GM12874 (cell line): Measurements from ENCODE around the gene ZDHHC3.

Source experiments
- CTCF ChIP-seq: IDR thresholded peaks from 2 replicates; pipeline ENCODE4 v1.5.1; 2011; ENCODE audit warnings: low read depth, mild to moderate bottlenecking, control low read depth, low read length, moderate library complexity; ENCODE audit not compliant: insufficient read depth

Gene ZDHHC3

GRCh38 chr3:44970926-44971490, 5.0 kb downstream of the ZDHHC3 start:
- TF ChIP-seq CTCF, result no peak

- TF ChIP-seq CTCF, result no peak
Observed at GRCh38 chr3:44969828-44970179, 6.2 kb downstream of the ZDHHC3 start.

GRCh38 chr3:44969154-44969827, 6.7 kb downstream of the ZDHHC3 start:
- TF ChIP-seq CTCF, result no peak

GRCh38 chr3:44968447-44968858, 7.5 kb downstream of the ZDHHC3 start:
- TF ChIP-seq CTCF, result no peak

- no peak for TF ChIP-seq CTCF
Observed at GRCh38 chr3:44966795-44967278, 9.1 kb downstream of the ZDHHC3 start.

GRCh38 chr3:44965165-44965564, 10.8 kb downstream of the ZDHHC3 start:
- TF ChIP-seq CTCF, result no peak

- no peak for TF ChIP-seq CTCF
Observed at GRCh38 chr3:44963571-44964325, 12.2 kb downstream of the ZDHHC3 start.
